Measurements from ENCODE around the gene PANK2.
"Not testable (repeated sequence)": the region's sequence is repeated elsewhere in the genome, so short reads cannot be mapped to it uniquely, and the experiment has no call there.

The PANK2 gene

GRCh38 chr20:3901706-3902440 lies 12.7 kb downstream of the PANK2 start:
- DNase-seq (ENCODE audit: low read depth): no peak

- DNase-seq (ENCODE audit: low read depth): no peak
These were observed 13.3 kb downstream of the PANK2 start for GRCh38 chr20:3902446-3902845.

GRCh38 chr20:3904224-3904623 lies 15.0 kb downstream of the PANK2 start:
- DNase-seq (ENCODE audit: low read depth): no peak

- no peak for DNase-seq (ENCODE audit: low read depth)
These were observed 15.7 kb downstream of the PANK2 start for GRCh38 chr20:3904857-3905256.

- not testable (repeated sequence) for DNase-seq (ENCODE audit: low read depth)
These were observed 17.8 kb downstream of the PANK2 start for GRCh38 chr20:3906744-3907721.

- no peak for DNase-seq (ENCODE audit: low read depth)
These were observed 19.5 kb downstream of the PANK2 start for GRCh38 chr20:3908667-3909066.

GRCh38 chr20:3909952-3910366 lies 20.8 kb downstream of the PANK2 start:
- DNase-seq (ENCODE audit: low read depth): no peak

GRCh38 chr20:3910853-3911252 lies 21.7 kb downstream of the PANK2 start:
- no peak for DNase-seq (ENCODE audit: low read depth)

GRCh38 chr20:3911956-3912355 lies 22.8 kb downstream of the PANK2 start:
- no peak for DNase-seq (ENCODE audit: low read depth)

- no peak for DNase-seq (ENCODE audit: low read depth)
These were observed 25.3 kb downstream of the PANK2 start for GRCh38 chr20:3914446-3914845.

GRCh38 chr20:3915691-3916090 lies 26.5 kb downstream of the PANK2 start:
- no peak for DNase-seq (ENCODE audit: low read depth)

- DNase-seq (ENCODE audit: low read depth): no peak
These were observed 27.2 kb downstream of the PANK2 start for GRCh38 chr20:3916364-3916763.

- DNase-seq (ENCODE audit: low read depth): no peak
These were observed 30.2 kb downstream of the PANK2 start for GRCh38 chr20:3919352-3919751.

- no peak for DNase-seq (ENCODE audit: low read depth)
These were observed 33.2 kb downstream of the PANK2 start for GRCh38 chr20:3922223-3922982.

GRCh38 chr20:3922983-3923339 lies 33.8 kb downstream of the PANK2 start:
- DNase-seq (ENCODE audit: low read depth): no peak

GRCh38 chr20:3923818-3924217 lies 34.6 kb downstream of the PANK2 start:
- DNase-seq (ENCODE audit: low read depth): no peak

GRCh38 chr20:3924304-3925112 lies 35.3 kb downstream of the PANK2 start:
- DNase-seq (ENCODE audit: low read depth): no peak

- DNase-seq (ENCODE audit: low read depth): no peak
These were observed 36.0 kb downstream of the PANK2 start for GRCh38 chr20:3925113-3925695.

GRCh38 chr20:3925899-3926638 lies 36.9 kb downstream of the PANK2 start:
- DNase-seq (ENCODE audit: low read depth): no peak

- DNase-seq (ENCODE audit: low read depth): no peak
These were observed 38.5 kb downstream of the PANK2 start for GRCh38 chr20:3927486-3928291.

All from stimulated activated CD8-positive, alpha-beta memory T cell treated with anti-CD3 and anti-CD28 coated beads, Interleukin-7, amount 100 ng/mL, for 24 hours (primary cell).